ENCODE data around the gene MED27. TPM values are rescaled to one million over a fixed set of nuclear protein-coding genes. Genes with fewer than 3 reads are reported as not detected.
A peak's percentile ranks its signal among the peaks of the same experiment; 100 is the strongest.

MED27 gene
- total RNA-seq, 1 donor from 2014 or later, result 19.1 TPM

GRCh38 chr9:132044176-132044875, 35.3 kb downstream of the MED27 start:
- no peak for DNase-seq (ENCODE audit: extremely low read depth, low read depth, low spot score)

DNA sequence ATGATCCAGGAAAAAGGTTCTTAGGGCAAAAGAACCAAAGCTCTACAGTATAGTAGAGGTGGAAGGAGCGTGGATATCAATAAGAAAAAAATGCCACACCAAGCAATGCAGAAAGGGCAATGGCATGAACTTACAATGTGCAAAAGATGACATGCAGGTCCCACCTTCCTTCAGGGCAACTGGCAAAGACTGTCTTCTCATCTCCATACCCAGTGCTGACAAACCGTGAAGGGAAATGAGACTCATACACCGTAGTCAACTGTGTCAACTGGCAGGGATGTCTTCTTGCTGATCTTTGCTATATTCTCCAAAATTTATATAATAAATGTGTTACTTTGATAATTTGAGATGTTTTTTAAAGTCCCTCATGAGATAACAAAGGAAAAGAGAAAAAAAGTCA, 36.0 kb downstream of the MED27 start:
- no peak for DNase-seq (ENCODE audit: extremely low read depth, low read depth, low spot score)

DNA sequence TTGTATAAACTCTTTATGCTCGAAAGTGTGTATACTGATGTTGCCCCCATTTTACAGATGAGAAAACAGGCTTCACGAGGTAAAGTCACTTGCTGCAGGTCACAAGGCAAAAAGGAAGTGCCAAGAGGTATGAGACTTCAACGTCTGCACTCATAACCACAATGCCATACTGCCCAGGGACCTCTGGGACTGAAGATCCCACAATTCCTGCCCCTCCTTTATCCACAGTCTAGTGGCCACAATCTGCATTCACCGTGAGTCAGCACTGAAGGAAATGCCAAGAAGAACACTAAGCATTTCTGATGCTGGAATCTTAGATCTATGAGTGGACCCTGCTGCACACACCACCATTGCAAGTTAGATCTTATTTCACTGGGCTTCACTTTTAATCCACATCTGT, 37.3 kb downstream of the MED27 start:
- DNase-seq (ENCODE audit: extremely low read depth, low read depth, low spot score), result peak; percentile 72

- DNase-seq (ENCODE audit: extremely low read depth, low read depth, low spot score), result no peak
Measured at GRCh38 chr9:132041798-132042197, 37.9 kb downstream of the MED27 start.

GRCh38 chr9:132040808-132041207, 38.9 kb downstream of the MED27 start:
- DNase-seq (ENCODE audit: extremely low read depth, low read depth, low spot score), result no peak

- no peak for DNase-seq (ENCODE audit: extremely low read depth, low read depth, low spot score)
Measured at GRCh38 chr9:132040246-132040645, 39.4 kb downstream of the MED27 start.

DNA sequence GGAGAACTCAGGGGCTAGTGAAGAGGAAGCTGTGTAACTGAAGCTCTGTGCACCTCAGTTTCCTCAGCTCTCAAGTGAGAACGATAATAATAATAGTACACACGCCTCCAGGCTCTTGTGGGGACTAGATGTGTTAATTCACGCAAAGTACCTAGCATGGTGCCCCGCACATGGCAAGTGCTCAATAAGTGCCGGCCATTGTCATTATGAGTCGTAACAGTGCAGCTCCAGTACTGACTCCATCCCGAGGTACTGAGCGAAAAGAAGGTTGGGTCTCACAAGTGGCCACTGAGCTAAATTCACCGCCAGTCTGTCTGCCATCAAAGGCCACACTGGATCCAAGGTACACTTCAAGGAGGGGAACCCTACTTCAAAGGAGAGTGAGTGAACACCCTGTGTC, 40.4 kb downstream of the MED27 start:
- DNase-seq (ENCODE audit: extremely low read depth, low read depth, low spot score), result no peak

GRCh38 chr9:132037458-132037857, 42.2 kb downstream of the MED27 start:
- DNase-seq (ENCODE audit: extremely low read depth, low read depth, low spot score), result no peak

GRCh38 chr9:132036521-132036920, 43.1 kb downstream of the MED27 start:
- no peak for DNase-seq (ENCODE audit: extremely low read depth, low read depth, low spot score)

GRCh38 chr9:132035679-132036078, 44.0 kb downstream of the MED27 start:
- DNase-seq (ENCODE audit: extremely low read depth, low read depth, low spot score), result no peak

DNA sequence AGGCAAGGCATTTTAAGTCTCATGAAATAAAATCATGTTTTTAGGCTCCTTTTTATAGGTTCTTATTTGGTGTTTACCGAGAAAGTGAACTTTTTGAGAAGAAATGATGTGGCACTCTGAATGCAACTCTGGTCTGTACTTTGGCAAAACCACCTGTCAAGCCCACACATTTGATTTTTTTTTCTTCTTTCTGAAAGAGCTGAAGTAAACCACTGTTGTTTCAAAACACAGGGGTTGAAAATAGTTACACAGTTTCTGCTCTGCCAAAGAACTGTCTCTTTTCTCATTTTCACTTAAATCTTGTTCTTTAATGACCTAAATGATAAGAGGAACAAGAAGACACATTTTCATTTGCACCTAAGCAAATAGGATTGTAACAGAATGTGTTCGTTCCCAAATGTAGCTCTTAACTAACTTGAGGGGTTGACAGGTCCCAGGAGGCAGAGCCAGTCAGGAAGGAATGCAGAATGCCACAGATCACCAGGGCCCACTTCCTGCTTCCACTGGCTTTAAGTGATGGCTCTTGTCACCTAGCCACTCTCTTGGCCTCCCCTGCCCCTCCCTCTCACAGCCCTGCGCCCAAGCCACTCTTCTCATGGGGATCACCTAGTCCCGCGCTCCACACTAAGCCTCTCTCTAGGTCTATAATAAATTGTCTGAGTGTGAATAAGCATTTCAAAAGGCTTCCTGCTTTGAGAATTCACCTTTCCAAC, 47.3 kb downstream of the MED27 start:
- no peak for DNase-seq (ENCODE audit: extremely low read depth, low read depth, low spot score)

DNA sequence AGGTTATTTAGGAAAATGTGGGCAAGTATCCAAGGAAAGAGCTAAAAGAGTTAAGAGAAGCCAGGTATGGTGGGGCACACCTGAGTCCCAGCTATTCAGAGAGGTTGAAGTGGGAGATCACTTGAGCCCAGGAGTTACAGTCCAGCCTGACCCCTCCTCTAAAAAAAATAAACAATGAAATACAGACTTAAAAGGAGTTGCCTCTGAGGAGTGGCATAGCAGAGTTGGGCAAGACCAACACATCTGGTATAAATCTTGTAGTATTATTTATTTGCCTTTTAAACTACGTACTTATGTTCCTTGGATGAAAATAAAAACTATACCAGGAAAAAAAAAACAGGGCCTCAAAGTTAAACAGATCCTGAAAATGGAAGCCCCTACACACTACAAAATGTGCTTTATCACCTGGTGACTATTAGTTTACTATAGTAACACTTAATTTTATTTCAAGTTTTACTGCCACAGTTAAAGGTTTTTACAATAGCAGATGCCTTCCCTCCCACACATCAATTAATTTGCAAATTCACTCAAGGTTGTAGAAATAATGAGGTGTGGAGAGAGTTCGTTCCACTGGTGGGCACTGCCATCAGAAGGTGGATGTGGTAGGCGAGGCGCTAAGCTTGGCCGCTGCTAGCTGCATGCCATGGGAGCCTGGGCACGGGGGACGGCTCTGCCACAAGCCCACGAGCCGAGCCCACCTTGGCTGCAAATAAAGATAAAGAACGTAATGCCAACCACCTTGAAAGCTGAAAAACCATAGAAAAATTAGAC, 48.0 kb downstream of the MED27 start:
- no peak for DNase-seq (ENCODE audit: extremely low read depth, low read depth, low spot score)

- DNase-seq (ENCODE audit: extremely low read depth, low read depth, low spot score), result no peak
Measured at GRCh38 chr9:132030626-132031325, 48.9 kb downstream of the MED27 start.

DNA sequence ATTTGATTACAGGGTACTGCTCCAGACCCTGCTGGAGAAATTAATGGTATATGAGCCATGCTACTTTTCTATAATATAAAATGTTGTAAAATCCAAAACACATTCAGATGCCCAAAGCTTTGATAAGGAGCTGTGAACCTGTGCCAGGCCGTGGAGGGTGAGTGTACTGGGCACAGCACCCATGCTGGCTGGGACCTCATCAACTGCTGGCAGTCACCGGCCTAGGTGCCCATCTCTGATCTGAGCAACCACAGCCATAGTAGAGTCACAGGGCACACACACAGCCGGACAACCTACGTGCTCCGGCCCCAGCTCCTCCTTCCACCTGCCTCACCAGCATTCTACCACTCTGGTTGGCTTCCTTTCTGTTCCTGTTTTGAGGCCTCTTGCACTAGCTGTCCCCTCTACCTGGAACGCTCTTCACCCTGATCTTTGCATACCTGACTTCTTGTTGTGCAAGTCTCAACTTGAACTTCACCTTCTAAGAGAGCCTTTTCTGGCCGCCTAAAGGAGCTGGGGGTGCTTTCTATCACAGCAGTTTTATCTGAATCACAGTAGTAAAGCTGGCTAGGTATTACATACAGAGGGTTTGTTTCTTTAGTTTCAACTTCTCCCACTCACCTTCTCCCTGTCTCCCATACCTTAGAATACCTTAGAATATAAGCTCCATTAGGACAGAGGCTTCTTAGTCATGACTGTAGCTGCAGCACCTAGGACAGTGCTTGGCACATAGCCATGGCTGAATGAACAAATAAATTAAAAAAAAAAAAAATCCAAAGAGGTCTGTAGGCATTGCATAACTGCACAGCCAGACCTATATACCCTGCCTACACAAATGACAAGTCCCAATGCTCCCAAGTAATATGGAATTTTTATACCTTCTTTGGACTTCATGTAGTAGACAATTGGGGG, 51.7 kb downstream of the MED27 start:
- no peak for DNase-seq (ENCODE audit: extremely low read depth, low read depth, low spot score)

- DNase-seq (ENCODE audit: extremely low read depth, low read depth, low spot score), result no peak
Measured at GRCh38 chr9:132026932-132027585, 52.6 kb downstream of the MED27 start.

- DNase-seq (ENCODE audit: extremely low read depth, low read depth, low spot score), result no peak
Measured at GRCh38 chr9:132025766-132026165, 53.9 kb downstream of the MED27 start.

DNA sequence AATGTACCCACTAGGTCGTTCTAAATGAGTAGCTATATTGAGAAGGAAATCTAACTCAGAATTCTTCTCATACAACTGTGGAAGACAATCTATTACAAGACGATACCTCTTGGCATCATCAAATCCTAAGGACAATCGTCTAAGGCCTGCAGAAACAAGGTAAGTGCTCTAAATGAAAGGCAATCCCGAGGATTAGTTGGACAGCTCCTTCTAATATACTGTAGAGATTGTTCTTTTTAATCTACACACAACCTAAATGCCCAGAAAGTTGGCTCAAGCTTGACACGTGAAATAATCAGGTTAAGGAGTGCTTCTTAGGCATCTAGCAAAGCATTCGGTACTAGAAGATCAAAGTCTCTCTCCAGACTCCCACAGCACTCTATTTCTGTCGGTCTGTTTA, 55.1 kb downstream of the MED27 start:
- DNase-seq (ENCODE audit: extremely low read depth, low read depth, low spot score), result no peak

DNA sequence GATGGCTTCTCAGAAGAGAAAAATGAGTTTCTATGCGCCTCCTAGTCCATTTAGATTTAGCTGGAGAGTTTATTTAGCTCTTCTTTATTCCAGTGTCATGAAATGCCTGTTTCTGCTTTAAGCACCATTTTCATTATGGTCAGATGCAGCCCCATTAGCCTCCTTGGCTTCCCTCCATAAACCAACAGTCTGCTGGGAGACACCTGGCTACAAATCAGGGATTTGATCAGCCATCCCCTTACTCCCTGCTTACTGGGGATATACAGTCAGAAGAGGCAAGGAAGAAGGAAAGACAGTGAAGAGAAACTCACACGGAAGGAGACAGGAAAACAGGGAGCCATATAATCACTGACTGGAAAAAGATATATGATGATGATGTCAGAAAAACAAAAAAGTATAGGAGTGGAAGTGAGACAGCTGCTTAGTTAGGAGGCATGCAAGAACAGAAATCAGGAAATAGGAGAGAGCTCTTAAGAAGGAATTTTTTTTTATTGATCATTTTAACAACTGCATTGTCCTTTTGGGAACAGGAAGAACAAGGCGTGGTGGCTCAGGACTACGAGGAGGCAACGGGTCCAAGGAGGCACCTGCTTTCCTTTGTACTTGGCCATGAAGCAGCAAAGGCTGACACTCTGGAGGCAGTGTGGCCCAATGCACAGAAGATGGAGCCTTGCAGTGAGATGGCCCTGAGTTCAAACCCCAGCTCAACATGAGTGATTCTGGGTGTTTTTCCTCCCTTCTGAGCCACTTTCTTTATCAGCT, 56.1 kb downstream of the MED27 start:
- no peak for DNase-seq (ENCODE audit: extremely low read depth, low read depth, low spot score)
